Fibroblast of lung (primary cell): Measurements from ENCODE around the gene TMEM19. TPM values are rescaled to one million over a fixed set of nuclear protein-coding genes. Genes with fewer than 3 reads are reported as not detected.
"Not testable (repeated sequence)": the region's sequence is repeated elsewhere in the genome, so short reads cannot be mapped to it uniquely, and the experiment has no call there.

Source experiments
- DNase-seq, 2 donors: peaks; one replicate each; pipeline versions ENCODE4 v3.0.0 to v3.0.0-alpha.2; 2010; ENCODE audit warnings: low read depth in 2 of 2
- H2AFZ ChIP-seq: 2 replicates; pipeline ENCODE4 v1.5.1; 2012; ENCODE audit warnings: low read length, control low read depth, inconsistent platforms
- H3K27ac ChIP-seq: 2 replicates; pipeline ENCODE4 v1.5.1; 2011; ENCODE audit warnings: low read length, control low read depth; ENCODE audit not compliant: insufficient read depth
- H3K27me3 ChIP-seq: 2 replicates; pipeline ENCODE4 v1.5.1; 2011; ENCODE audit warnings: mild to moderate bottlenecking, low read length; ENCODE audit not compliant: control insufficient read depth, insufficient read depth
- H3K36me3 ChIP-seq: 2 replicates; pipeline ENCODE4 v1.5.1; 2011; ENCODE audit warnings: low read length; ENCODE audit not compliant: control insufficient read depth, insufficient read depth
- H3K4me1 ChIP-seq: 2 replicates; pipeline ENCODE4 v1.5.1; 2011; ENCODE audit warnings: low read length; ENCODE audit not compliant: control insufficient read depth, insufficient read depth; ENCODE audit errors: extremely low read depth
- H3K4me2 ChIP-seq: 2 replicates; pipeline ENCODE4 v1.5.1; 2011; ENCODE audit warnings: low read length, control low read depth; ENCODE audit not compliant: insufficient read depth; ENCODE audit errors: extremely low read depth
- H3K4me3 ChIP-seq, 4 experiments: fragments of 200-600 bp in 1 of 4; sonication (generic) in 1 of 4; replicated peaks in 1 of 4; 2 replicates each; pipeline ENCODE4 v1.5.1; 2011 to 2016; ENCODE audit warnings: low read length in 4 of 4, low read depth in 3 of 4, mild to moderate bottlenecking in 3 of 4, control low read depth in 2 of 4, inconsistent platforms in 1 of 4, mixed read lengths in 1 of 4; ENCODE audit not compliant: insufficient read depth in 1 of 4; ENCODE audit errors: control extremely low read depth in 1 of 4
- H3K79me2 ChIP-seq: 2 replicates; pipeline ENCODE4 v1.5.1; 2012; ENCODE audit warnings: mild to moderate bottlenecking, low read length, inconsistent platforms; ENCODE audit not compliant: control insufficient read depth, insufficient read depth
- H3K9ac ChIP-seq: 2 replicates; pipeline ENCODE4 v1.5.1; 2011; ENCODE audit warnings: mild to moderate bottlenecking, low read length, control low read depth; ENCODE audit not compliant: insufficient read depth
- H3K9me3 ChIP-seq: 2 replicates; pipeline ENCODE4 v1.5.1; 2012; ENCODE audit warnings: low read depth, low read length; ENCODE audit not compliant: control insufficient read depth, insufficient read depth
- H4K20me1 ChIP-seq: 2 replicates; pipeline ENCODE4 v1.5.1; 2011; ENCODE audit warnings: low read length; ENCODE audit not compliant: control insufficient read depth, insufficient read depth; ENCODE audit errors: extremely low read depth
- CTCF ChIP-seq, 2 donors: IDR thresholded peaks in 1 of 2; conservative IDR thresholded peaks in 1 of 2; 1 replicate in 1 of 2; 2 replicates in 1 of 2; pipeline ENCODE4 v1.5.1; 2011 to 2012; ENCODE audit warnings: low read length in 2 of 2, control low read depth in 1 of 2, inconsistent platforms in 1 of 2, low read depth in 1 of 2, mild to moderate bottlenecking in 1 of 2
- EZH2 ChIP-seq: IDR thresholded peaks from 2 replicates; pipeline ENCODE4 v1.5.1; 2012; ENCODE audit warnings: low read length, control low read depth, mild to moderate bottlenecking; ENCODE audit errors: missing control alignments
- polyA plus RNA-seq, 2 donors: library from polyadenylated mRNA; depleted of rRNA in 1 of 2; stranded (reverse) in 1 of 2; unstranded in 1 of 2; fragments of >200 nt; gene quantifications; 2 replicates each; pipeline ENCODE4 v1.2.1, GENCODE V29; 2011 to 2012; ENCODE audit warnings: missing spikeins in 1 of 2
- total RNA-seq: library from RNA; depleted of rRNA; stranded (reverse); fragments of >200 nt; gene quantifications from 2 replicates; pipeline ENCODE4 v1.2.1, GENCODE V29; 2014

TMEM19 gene
- total and polyA plus RNA-seq, 2 donors (not counting 1 experiment from before 2014, with no cell fraction given): 19.6 to 25.1 TPM

DNA sequence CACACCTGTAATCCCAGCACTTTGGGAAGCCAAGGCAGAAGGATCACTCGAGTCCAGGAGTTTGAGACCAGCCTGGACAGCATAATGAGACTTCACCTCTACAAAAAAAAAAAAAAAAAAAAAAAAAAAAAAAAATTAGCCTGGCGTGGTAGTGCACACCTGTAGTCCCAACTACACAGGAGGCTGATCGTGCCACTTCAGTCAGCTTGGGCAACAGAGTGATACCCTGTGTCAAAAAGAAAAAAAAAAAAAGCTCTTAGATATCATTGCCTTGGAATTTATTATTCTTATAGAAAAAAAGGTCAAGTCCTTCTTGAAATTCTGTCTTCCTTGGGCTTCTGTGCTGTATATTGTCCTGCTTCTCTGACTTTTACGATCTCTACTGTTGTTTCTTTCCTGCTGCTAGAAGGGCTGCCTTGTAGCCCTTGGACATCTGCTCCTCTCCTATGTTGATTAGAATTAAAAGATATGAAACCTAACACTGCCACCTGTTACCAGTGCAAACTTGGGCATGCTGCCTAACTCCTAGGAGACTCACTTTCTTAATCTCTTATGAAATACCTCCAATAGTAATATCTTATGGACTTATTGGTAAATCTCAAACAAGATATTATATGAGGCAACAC lies 5.7 kb downstream of the TMEM19 start:
- no peaks in the 10 kb centered on the region for H3K79me2 ChIP-seq
- H3K4me2 ChIP-seq: no peak overlapping the region
- TF ChIP-seq EZH2 (no peak), CTCF (conservative IDR thresholded peaks at IDR 0.05 in 1 of 2, IDR thresholded peaks at IDR 0.05 in 1 of 2; ENCODE audit: low read depth in 1 of 2, low read length in 2 of 2) (no peak)
- H3K9me3 ChIP-seq: no peaks in the 10 kb centered on the region
- no peaks in the 10 kb centered on the region for H3K27me3 ChIP-seq
- H4K20me1 ChIP-seq: no peaks in the 10 kb centered on the region
- H3K9ac ChIP-seq: no peak overlapping the region
- no peak overlapping the region for H2AFZ ChIP-seq
- no peaks in the 10 kb centered on the region for H3K36me3 ChIP-seq
- H3K27ac ChIP-seq: no peak overlapping the region
- DNase-seq: no peak
- H3K4me3 ChIP-seq: no peak overlapping the region
- no peaks in the 10 kb centered on the region for H3K4me1 ChIP-seq

- H3K79me2 ChIP-seq: no peaks in the 10 kb centered on the region
- no peaks in the 10 kb centered on the region for H3K9me3 ChIP-seq
- no peak overlapping the region for H3K27ac ChIP-seq
- H3K27me3 ChIP-seq: no peaks in the 10 kb centered on the region
- no peak overlapping the region for H3K4me3 ChIP-seq
- no peaks in the 10 kb centered on the region for H3K4me1 ChIP-seq
- H3K36me3 ChIP-seq: no peaks in the 10 kb centered on the region
- H3K4me2 ChIP-seq: no peak overlapping the region
- H3K9ac ChIP-seq: no peak overlapping the region
- no peaks in the 10 kb centered on the region for H4K20me1 ChIP-seq
- no peak for TF ChIP-seq CTCF (conservative IDR thresholded peaks at IDR 0.05 in 1 of 2, IDR thresholded peaks at IDR 0.05 in 1 of 2; ENCODE audit: low read depth in 1 of 2, low read length in 2 of 2)
- no peak for TF ChIP-seq EZH2
- no peak for DNase-seq
- H2AFZ ChIP-seq: no peak overlapping the region
Measured at GRCh38 chr12:71693126-71693525, 7.2 kb downstream of the TMEM19 start.

GRCh38 chr12:71693651-71694050 lies 7.8 kb downstream of the TMEM19 start:
- not testable (repeated sequence) for H3K79me2 ChIP-seq, H3K4me2 ChIP-seq, H3K36me3 ChIP-seq, H3K9me3 ChIP-seq, H4K20me1 ChIP-seq, H3K4me3 ChIP-seq, H3K27me3 ChIP-seq, DNase-seq, H2AFZ ChIP-seq, H3K9ac ChIP-seq, H3K4me1 ChIP-seq, H3K27ac ChIP-seq
